ENCODE measurements around the gene FMN2. TPM values are rescaled to one million over a fixed set of nuclear protein-coding genes. Genes with fewer than 3 reads are reported as not detected.
"Not testable (repeated sequence)": the region's sequence is repeated elsewhere in the genome, so short reads cannot be mapped to it uniquely, and the experiment has no call there.

FMN2 gene
- total RNA-seq, 3 donors from 2014 or later: 0.96 to 30.4 (median 3.5) TPM

DNA sequence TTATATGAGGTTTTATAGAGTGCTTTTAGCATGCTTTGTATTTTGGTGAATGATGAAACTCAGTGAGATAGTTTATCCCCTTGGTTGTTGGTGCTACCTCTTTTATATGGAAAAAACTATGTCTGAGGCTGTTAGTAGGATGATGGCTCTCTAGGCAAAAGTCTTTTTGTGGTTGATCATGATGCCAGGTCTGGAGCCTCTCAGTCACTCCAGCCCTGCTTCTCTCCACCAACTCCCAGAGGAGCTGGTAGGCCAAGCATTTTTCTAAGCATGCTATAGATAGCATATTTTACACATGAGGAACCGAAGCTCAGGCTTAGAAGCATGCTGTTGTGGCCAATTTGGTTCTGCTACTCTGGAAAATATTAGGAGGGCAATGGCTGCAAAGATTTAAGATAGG lies 82.2 kb downstream of the FMN2 start:
- TF ChIP-seq, protein P1, sequence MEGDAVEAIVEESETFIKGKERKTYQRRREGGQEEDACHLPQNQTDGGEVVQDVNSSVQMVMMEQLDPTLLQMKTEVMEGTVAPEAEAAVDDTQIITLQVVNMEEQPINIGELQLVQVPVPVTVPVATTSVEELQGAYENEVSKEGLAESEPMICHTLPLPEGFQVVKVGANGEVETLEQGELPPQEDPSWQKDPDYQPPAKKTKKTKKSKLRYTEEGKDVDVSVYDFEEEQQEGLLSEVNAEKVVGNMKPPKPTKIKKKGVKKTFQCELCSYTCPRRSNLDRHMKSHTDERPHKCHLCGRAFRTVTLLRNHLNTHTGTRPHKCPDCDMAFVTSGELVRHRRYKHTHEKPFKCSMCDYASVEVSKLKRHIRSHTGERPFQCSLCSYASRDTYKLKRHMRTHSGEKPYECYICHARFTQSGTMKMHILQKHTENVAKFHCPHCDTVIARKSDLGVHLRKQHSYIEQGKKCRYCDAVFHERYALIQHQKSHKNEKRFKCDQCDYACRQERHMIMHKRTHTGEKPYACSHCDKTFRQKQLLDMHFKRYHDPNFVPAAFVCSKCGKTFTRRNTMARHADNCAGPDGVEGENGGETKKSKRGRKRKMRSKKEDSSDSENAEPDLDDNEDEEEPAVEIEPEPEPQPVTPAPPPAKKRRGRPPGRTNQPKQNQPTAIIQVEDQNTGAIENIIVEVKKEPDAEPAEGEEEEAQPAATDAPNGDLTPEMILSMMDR (IDR thresholded peaks at IDR 0.05): no peak
- DNase-seq: no peak
- no peaks in the 10 kb centered on the region for H3K36me3 ChIP-seq (ENCODE audit: low read depth)
- no peaks in the 10 kb centered on the region for H3K4me1 ChIP-seq (ENCODE audit: low read depth)
- no peak overlapping the region for H3K4me3 ChIP-seq
- intact Hi-C loops (cut with DNase I, micrococcal nuclease): loop anchor here in 1 of 2 donors (10.0 kb wide), 1 partner anchor 149 kb away; no protein-coding TSS in a partner anchor
- no peak for ATAC-seq
- H3K9me3 ChIP-seq: no peaks in the 10 kb centered on the region

DNA sequence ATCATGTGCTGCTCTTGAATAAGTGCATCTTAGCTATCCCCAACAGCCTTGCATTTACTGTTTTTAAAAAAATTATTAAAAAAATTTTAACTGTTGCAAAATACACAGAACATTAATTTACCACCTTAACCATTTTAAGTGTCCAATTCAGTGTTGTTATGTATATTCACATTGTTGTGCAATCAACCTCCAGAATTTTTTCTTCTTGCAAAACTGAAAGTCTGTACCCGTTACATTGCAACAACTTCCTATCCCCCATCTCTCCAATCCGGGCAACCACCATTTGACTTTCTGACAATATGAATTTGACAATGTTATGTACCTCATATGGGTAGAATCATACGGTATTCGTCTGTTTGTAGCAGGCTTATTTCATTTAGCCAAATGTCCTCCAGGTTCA lies 83.1 kb downstream of the FMN2 start:
- H3K4me1 ChIP-seq (ENCODE audit: low read depth): no peaks in the 10 kb centered on the region
- ATAC-seq (no peak), DNase-seq (no peak)
- no peaks in the 10 kb centered on the region for H3K9me3 ChIP-seq
- intact Hi-C loops (cut with DNase I, micrococcal nuclease): loop anchor here in 1 of 2 donors (10.0 kb wide), 1 partner anchor 150 kb away; no protein-coding TSS in a partner anchor
- no peak overlapping the region for H3K4me3 ChIP-seq
- no peaks in the 10 kb centered on the region for H3K36me3 ChIP-seq (ENCODE audit: low read depth)
- TF ChIP-seq, protein P1 (IDR thresholded peaks at IDR 0.05): no peak

DNA sequence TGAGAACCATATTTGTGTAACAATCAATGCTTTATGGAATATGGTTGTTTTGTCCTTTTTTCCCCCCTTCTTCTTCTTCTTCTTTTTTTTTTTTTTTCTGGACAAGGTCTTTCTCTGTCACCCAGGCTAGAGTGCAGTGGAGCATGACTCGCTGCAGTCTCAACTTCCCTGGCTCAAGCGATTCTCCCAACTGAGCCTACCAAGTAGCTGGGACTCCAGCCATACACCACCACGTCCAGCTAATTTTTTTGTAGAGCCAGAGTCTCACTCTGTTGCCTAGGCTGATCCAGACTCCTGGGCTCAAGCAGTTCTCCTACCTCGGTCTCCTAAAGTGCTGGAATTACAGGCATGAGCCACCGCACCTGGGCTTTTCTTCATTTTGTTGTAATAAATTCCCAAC lies 86.7 kb downstream of the FMN2 start:
- Histone ChIP-seq H3K4me3 (no peak overlapping the region), H3K4me1 (ENCODE audit: low read depth) (no peaks in the 10 kb centered on the region), H3K36me3 (ENCODE audit: low read depth) (no peaks in the 10 kb centered on the region), H3K9me3 (no peaks in the 10 kb centered on the region)
- ATAC-seq (no peak), DNase-seq (no peak)
- TF ChIP-seq, protein P1 (IDR thresholded peaks at IDR 0.05): no peak
- intact Hi-C loops (cut with DNase I, micrococcal nuclease): loop anchor here in 1 of 2 donors (10.0 kb wide), 1 partner anchor 154 kb away; no protein-coding TSS in a partner anchor

DNA sequence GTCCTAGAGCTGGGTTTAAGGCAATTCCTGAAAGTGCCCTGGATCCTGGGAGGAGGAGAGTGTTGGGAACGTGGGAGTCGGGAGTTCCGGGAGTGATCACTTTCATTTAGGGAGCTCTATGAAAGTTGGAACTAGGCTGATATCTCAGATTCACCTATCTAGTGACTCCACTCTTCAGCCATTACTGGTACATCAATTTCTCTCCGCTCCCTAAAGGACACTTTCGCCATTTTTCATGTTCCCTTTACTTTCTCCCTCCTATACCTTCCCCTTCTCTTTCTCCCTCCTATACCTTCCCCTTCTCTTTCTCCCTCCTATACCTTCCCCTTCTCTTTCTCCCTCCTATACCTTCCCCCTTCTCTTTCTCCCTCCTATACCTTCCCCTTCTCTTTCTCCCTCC lies 93.0 kb downstream of the FMN2 start:
- intact Hi-C loops (cut with DNase I, micrococcal nuclease): loop anchor here in 1 of 2 donors (10.0 kb wide), 1 partner anchor 160 kb away; no protein-coding TSS in a partner anchor
- not testable (repeated sequence) for ATAC-seq

DNA sequence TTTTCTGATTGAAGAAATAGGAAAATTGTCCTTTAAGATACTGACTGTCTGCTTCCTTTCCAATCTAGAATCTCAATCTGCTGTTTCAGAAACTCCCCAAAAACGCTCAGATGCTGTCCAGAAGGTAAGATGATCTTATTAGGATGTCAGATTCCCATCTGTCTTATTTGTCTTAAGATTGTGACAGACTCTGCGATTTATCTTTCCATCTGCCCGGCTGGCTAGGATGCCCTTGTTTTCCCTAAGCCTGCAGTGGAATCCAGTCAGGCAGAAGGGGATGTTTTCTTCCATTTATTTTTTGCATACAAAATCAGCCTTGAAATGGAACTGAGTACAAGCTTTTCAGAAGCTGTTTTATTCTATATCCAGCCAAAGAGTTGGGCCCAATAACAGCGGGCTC lies 96.5 kb downstream of the FMN2 start:
- intact Hi-C loops (cut with DNase I, micrococcal nuclease): loop anchor here in 1 of 2 donors (10.0 kb wide), 1 partner anchor 163 kb away; no protein-coding TSS in a partner anchor
- ATAC-seq: no peak
- no peaks in the 10 kb centered on the region for H3K4me1 ChIP-seq (ENCODE audit: low read depth)
- H3K9me3 ChIP-seq: no peaks in the 10 kb centered on the region
- DNase-seq: no peak
- TF ChIP-seq, protein P1 (IDR thresholded peaks at IDR 0.05): no peak
- H3K36me3 ChIP-seq (ENCODE audit: low read depth): no peaks in the 10 kb centered on the region
- H3K4me3 ChIP-seq: no peak overlapping the region

More for the DNA sequence above, 93.0 kb downstream of the FMN2 start:
- not testable (repeated sequence) for H3K4me1 ChIP-seq (ENCODE audit: low read depth); DNase-seq; H3K36me3 ChIP-seq (ENCODE audit: low read depth); H3K4me3 ChIP-seq; H3K9me3 ChIP-seq

DNA sequence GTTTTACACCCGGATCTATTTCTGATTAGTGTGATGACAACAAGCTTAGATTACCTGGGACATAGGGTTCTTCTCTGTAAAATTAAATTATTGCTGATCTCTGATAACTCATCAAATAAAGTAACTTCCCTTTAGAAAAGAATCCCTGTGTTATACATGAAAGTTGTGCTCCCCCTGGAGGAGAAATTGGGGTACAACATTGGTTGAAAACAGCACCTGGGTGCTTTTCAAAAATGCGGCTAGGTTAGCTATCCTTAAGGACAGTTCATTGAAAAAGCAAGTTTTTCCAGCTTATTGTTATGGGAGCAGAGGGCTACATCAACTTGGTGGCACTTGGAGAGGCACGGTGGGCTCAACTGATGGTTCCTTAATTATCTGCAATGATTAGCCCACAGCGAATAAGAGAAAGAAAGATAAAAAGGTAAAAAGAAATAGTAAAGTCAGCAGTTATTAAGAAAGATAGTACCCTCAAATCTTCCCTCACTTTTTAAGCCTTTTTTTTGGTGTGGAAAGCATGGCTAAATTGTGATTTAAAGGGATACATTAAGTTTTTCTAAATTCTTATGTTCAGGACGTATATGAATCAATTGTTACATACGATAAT lies 97.8 kb downstream of the FMN2 start:
- peak; percentile 57 for ATAC-seq
- intact Hi-C loops (cut with DNase I, micrococcal nuclease): loop anchor here in 1 of 2 donors (10.0 kb wide), 1 partner anchor 165 kb away; no protein-coding TSS in a partner anchor
- peak in 1 of 3 donors; percentile 69 for DNase-seq
- Histone ChIP-seq H3K9me3 (no peaks in the 10 kb centered on the region), H3K4me3 (no peak overlapping the region), H3K4me1 (ENCODE audit: low read depth) (no peaks in the 10 kb centered on the region), H3K36me3 (ENCODE audit: low read depth) (no peaks in the 10 kb centered on the region)
- TF ChIP-seq, protein P1 (IDR thresholded peaks at IDR 0.05): peak; percentile 62
